Subcutaneous abdominal adipose tissue (tissue), 5 donors: ENCODE data around the gene CLDN20.
"Not testable (repeated sequence)": the region's sequence is repeated elsewhere in the genome, so short reads cannot be mapped to it uniquely, and the experiment has no call there.

Experiments used
- H3K27ac ChIP-seq: one replicate; pipeline ENCODE4 v1.7.0; 2013; ENCODE audit warnings: low read depth, mild to moderate bottlenecking, inconsistent platforms, low read length, moderate library complexity
- H3K27me3 ChIP-seq, 5 donors: one replicate each; pipeline ENCODE4 v1.7.0; 2013; ENCODE audit warnings: low read length in 5 of 5, inconsistent platforms in 1 of 5; ENCODE audit not compliant: control insufficient read depth in 5 of 5, insufficient read depth in 4 of 5
- H3K36me3 ChIP-seq, 5 donors: one replicate each; pipeline ENCODE4 v1.7.0; 2013; ENCODE audit warnings: low read length in 5 of 5; ENCODE audit not compliant: control insufficient read depth in 5 of 5, insufficient read depth in 5 of 5
- H3K4me1 ChIP-seq, 5 donors: one replicate each; pipeline ENCODE4 v1.7.0; 2013; ENCODE audit warnings: low read length in 5 of 5, mild to moderate bottlenecking in 3 of 5, moderate library complexity in 1 of 5; ENCODE audit not compliant: control insufficient read depth in 5 of 5, insufficient read depth in 5 of 5
- H3K4me3 ChIP-seq, 5 donors: one replicate each; pipeline ENCODE4 v1.7.0; 2013; ENCODE audit warnings: low read length in 5 of 5, low read depth in 1 of 5
- H3K9ac ChIP-seq, 5 donors: one replicate each; pipeline ENCODE4 v1.7.0; 2013; ENCODE audit warnings: low read length in 5 of 5, mild to moderate bottlenecking in 4 of 5, moderate library complexity in 3 of 5
- H3K9me3 ChIP-seq, 5 donors: one replicate each; pipeline ENCODE4 v1.7.0; 2013; ENCODE audit warnings: low read length in 5 of 5; ENCODE audit not compliant: control insufficient read depth in 5 of 5
- donor health status: healthy.
- donor health status: healthy.
- donor health status: healthy.
- donor health status: healthy.
- donor health status: healthy.

CLDN20 gene

GRCh38 chr6:155265843-155266535 lies 2.2 kb downstream of the CLDN20 start:
- Histone ChIP-seq H3K4me3 (no peak overlapping the region), H3K27me3 (no peaks in the 10 kb centered on the region), H3K36me3 (peaks cover 0 to 18% (median 0%) of the 10 kb centered on the region in 5 donors), H3K9me3 (no peaks in the 10 kb centered on the region), H3K9ac (no peak overlapping the region), H3K4me1 (no peaks in the 10 kb centered on the region), H3K27ac (no peak overlapping the region)

DNA sequence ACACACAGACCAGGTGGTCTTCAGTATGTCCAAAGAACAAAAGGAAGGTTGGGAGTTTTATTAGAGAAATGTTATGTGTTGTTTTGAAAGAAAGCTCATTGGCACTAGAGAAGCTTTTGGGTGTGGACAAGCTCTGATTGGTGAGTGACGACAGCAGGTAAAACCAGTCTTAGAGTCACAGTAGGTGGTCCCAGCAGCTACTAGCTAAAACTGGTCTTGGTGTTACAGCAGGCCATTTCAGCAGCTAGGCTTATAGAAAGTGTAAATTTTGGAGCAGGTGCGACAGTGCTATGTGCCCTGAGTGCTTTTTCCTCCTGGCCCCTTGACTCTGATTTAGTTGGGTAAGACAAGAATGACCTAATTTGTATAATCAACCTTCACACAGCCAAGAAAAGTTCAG lies 3.6 kb downstream of the CLDN20 start:
- Histone ChIP-seq H3K27me3 (no peaks in the 10 kb centered on the region), H3K4me3 (no peak overlapping the region), H3K36me3 (peaks cover 0 to 18% (median 0%) of the 10 kb centered on the region in 5 donors), H3K4me1 (peaks cover 0 to 1% (median under 1%) of the 10 kb centered on the region in 5 donors), H3K9me3 (no peaks in the 10 kb centered on the region), H3K27ac (no peak overlapping the region), H3K9ac (no peak overlapping the region)

- not testable (repeated sequence) for H3K9ac ChIP-seq, H3K27ac ChIP-seq, H3K27me3 ChIP-seq, H3K9me3 ChIP-seq, H3K4me1 ChIP-seq, H3K4me3 ChIP-seq
- peaks cover 0 to 18% (median 0%) of the 10 kb centered on the region in 5 donors for H3K36me3 ChIP-seq
Observed at GRCh38 chr6:155268088-155268867, 4.5 kb downstream of the CLDN20 start.

DNA sequence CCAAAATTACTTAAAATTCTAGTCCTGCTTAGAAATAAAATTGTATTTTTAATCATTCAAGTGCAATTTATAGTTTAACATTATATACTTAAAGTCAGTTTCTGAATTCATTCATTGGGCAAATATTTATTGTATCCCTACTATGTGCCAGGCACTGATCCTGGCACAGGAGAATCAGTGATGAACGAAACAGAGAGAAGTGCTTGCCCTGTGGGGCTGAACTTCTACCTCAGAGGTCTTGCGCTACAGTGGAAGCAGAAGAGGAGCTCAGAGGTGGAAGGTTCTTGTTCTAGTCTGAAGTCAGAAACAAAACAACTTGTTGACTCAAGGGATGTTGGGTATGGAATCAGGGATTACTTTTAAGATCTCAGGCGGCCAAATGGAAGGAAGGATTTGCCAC lies 6.0 kb downstream of the CLDN20 start:
- peaks cover 0 to 10% (median 0%) of the 10 kb centered on the region in 5 donors for H3K36me3 ChIP-seq
- H3K4me3 ChIP-seq = no peak overlapping the region
- no peaks in the 10 kb centered on the region for H3K27me3 ChIP-seq
- no peak overlapping the region for H3K27ac ChIP-seq
- H3K4me1 ChIP-seq = peaks cover 0 to 8% (median 4%) of the 10 kb centered on the region in 5 donors
- H3K9me3 ChIP-seq = no peaks in the 10 kb centered on the region
- H3K9ac ChIP-seq = no peak overlapping the region

GRCh38 chr6:155270561-155271091 lies 6.8 kb downstream of the CLDN20 start:
- H3K36me3 ChIP-seq = peaks cover 0 to 10% (median 2%) of the 10 kb centered on the region in 5 donors
- H3K4me3 ChIP-seq = no peak overlapping the region
- H3K9ac ChIP-seq = no peak overlapping the region
- peaks cover 0 to 8% (median 4%) of the 10 kb centered on the region in 5 donors for H3K4me1 ChIP-seq
- no peaks in the 10 kb centered on the region for H3K9me3 ChIP-seq
- no peak overlapping the region for H3K27ac ChIP-seq
- no peaks in the 10 kb centered on the region for H3K27me3 ChIP-seq

DNA sequence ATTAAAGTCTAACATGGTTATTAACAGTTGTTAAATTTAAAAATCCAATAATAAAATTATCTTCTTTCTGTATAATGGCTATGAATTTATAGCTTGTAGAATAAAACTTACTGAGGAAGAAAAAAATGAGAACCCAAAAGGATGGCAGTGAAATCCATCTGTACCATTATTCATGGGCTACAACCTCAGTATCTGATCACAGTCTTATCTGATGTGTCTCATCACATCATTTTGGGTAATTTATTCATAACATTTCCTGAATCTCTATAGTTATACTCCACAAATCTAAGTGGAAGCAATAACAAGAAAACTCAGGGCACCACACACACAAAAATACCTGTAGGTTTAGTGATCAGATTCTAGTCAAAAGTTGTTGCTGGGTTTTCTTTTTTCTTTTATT lies 7.3 kb downstream of the CLDN20 start:
- H3K27ac ChIP-seq = no peak overlapping the region
- no peak overlapping the region for H3K9ac ChIP-seq
- H3K9me3 ChIP-seq = no peaks in the 10 kb centered on the region
- H3K36me3 ChIP-seq = peaks cover 0 to 13% (median 6%) of the 10 kb centered on the region in 5 donors
- H3K4me1 ChIP-seq = peaks cover 0 to 8% (median 4%) of the 10 kb centered on the region in 5 donors
- no peaks in the 10 kb centered on the region for H3K27me3 ChIP-seq
- H3K4me3 ChIP-seq = no peak overlapping the region

DNA sequence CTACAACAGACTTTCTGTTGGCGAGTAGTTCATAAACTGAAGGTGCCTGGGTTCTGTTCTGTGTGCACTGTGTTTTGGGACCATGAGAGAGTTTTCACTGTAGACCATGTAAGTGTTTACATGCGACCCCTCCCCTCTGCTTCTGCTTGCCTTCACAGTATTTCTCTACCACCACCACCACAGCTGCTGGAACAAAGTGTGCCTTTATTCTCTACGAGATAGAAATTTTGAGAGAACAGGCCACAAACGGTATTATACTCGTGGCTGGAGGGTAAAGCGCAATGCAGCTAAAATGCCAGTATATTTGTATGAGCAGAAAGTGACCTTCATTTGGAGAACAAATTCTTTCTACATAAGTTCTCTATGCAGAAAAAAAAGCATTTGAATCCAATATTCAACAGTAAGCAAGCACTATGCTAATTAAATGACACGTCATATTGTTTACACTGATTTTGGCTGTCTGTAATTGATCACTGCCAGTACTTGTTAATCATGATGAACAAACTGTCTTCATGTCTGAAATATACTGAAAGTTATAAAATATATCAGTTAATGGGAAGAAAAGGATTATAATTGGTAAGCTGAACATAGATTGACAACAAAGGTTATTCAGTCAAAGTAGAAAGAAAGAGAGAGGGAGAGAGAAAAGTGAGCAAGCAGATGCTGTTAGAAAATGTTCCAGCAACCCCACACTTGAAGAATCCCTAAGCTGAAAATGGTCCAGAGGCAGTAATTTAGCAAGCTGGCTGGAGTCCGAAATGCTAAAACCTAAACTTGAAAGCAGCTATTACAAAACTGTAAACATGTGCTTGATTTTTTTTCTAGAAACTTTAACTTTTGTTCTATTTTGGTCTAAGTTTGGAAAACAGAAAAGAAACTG lies 8.8 kb downstream of the CLDN20 start:
- Histone ChIP-seq H3K36me3 (peaks cover 0 to 13% (median 6%) of the 10 kb centered on the region in 5 donors), H3K9me3 (no peaks in the 10 kb centered on the region), H3K9ac (peak overlapping the region in 1 of 5 donors; percentile 13), H3K4me1 (peaks cover 0 to 8% (median 4%) of the 10 kb centered on the region in 5 donors), H3K4me3 (no peak overlapping the region), H3K27me3 (no peaks in the 10 kb centered on the region), H3K27ac (no peak overlapping the region)

DNA sequence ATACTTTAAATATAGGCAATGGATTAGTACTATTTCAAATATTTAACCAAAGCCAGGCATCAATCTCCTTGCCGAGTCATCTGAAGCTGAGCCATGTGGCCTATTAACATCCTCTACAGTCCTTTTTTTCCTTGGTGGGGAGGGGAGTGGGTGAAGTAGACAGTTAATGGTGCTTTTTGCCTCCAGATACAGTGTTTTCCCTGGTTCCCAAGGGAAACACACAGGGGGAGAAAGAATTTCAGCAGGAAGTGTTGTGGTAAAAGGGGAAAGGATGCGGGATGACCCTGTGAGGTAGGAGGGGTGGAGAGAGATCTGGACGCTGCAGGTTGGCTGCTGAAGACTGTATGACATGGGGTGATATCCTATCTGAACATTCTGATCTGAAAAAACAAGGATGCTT lies 9.6 kb downstream of the CLDN20 start:
- Histone ChIP-seq H3K9me3 (no peaks in the 10 kb centered on the region), H3K9ac (no peak overlapping the region), H3K4me3 (no peak overlapping the region), H3K27ac (no peak overlapping the region), H3K36me3 (peaks cover 0 to 13% (median 6%) of the 10 kb centered on the region in 5 donors), H3K27me3 (no peaks in the 10 kb centered on the region), H3K4me1 (peaks cover 0 to 8% (median 4%) of the 10 kb centered on the region in 5 donors)

DNA sequence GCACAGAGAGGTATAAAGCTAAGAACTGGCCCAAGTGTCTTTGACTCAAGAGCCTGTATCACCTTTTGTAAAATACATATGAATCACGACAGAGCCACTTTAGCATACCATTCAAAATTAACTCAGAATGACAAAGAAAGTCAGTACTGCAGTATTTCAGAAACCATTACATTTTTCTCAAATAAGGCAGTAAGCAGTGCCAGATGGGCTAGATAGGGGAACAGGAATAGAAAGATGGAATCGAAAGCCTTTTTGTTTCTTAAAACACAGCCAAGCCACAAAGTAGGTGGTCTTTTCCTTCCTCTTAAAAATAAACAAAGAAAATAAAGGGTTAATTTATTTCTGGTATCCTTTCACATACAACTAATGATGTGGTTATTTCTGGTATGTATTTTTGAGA lies 10.3 kb downstream of the CLDN20 start:
- H3K27me3 ChIP-seq = no peaks in the 10 kb centered on the region
- H3K4me1 ChIP-seq = peaks cover 0 to 8% (median 4%) of the 10 kb centered on the region in 5 donors
- H3K4me3 ChIP-seq = no peak overlapping the region
- peaks cover 0 to 13% (median 6%) of the 10 kb centered on the region in 5 donors for H3K36me3 ChIP-seq
- no peaks in the 10 kb centered on the region for H3K9me3 ChIP-seq
- H3K27ac ChIP-seq = no peak overlapping the region
- H3K9ac ChIP-seq = no peak overlapping the region
